GM19035 (cell line): Measurements from ENCODE around the gene MAP3K19.

Experiments
- ATAC-seq: cut with Tn5 transposase; IDR thresholded peaks from one replicate; pipeline ENCODE4 v1.9.1; 2021; ENCODE audit not compliant: unreplicated experiment

Gene MAP3K19

GRCh38 chr2:134934150-134934549 lies 113.1 kb downstream of the MAP3K19 start:
- no peak for ATAC-seq

- no peak for ATAC-seq
Observed at GRCh38 chr2:134933732-134934131, 113.5 kb downstream of the MAP3K19 start.

GRCh38 chr2:134932864-134933526 lies 114.3 kb downstream of the MAP3K19 start:
- no peak for ATAC-seq

GRCh38 chr2:134927195-134927594 lies 120.1 kb downstream of the MAP3K19 start:
- no peak for ATAC-seq

GRCh38 chr2:134926231-134926931 lies 120.9 kb downstream of the MAP3K19 start:
- no peak for ATAC-seq

- ATAC-seq: no peak
Observed at GRCh38 chr2:134924912-134925311, 122.3 kb downstream of the MAP3K19 start.

- no peak for ATAC-seq
Observed at GRCh38 chr2:134919341-134920210, 127.7 kb downstream of the MAP3K19 start.

- peak; percentile 83 for ATAC-seq
Observed at GRCh38 chr2:134918526-134919340, 128.5 kb downstream of the MAP3K19 start, which contains the start of gene CCNT2. TSS of gene CCNT2 (plus strand) at chr2:134918822. CDS start at chr2:134918855, 33 bp downstream.

GRCh38 chr2:134917888-134918525 lies 129.2 kb downstream of the MAP3K19 start:
- ATAC-seq: peak; percentile 73

- no peak for ATAC-seq
Observed at GRCh38 chr2:134917360-134917865, 129.8 kb downstream of the MAP3K19 start.
